HG02885 (cell line): ENCODE measurements around the gene SLC37A1.

Experiments used
- ATAC-seq: cut with Tn5 transposase; IDR thresholded peaks from one replicate; pipeline ENCODE4 v1.9.1; 2021; ENCODE audit warnings: mild to moderate bottlenecking; ENCODE audit not compliant: unreplicated experiment, poor library complexity

The SLC37A1 gene

DNA sequence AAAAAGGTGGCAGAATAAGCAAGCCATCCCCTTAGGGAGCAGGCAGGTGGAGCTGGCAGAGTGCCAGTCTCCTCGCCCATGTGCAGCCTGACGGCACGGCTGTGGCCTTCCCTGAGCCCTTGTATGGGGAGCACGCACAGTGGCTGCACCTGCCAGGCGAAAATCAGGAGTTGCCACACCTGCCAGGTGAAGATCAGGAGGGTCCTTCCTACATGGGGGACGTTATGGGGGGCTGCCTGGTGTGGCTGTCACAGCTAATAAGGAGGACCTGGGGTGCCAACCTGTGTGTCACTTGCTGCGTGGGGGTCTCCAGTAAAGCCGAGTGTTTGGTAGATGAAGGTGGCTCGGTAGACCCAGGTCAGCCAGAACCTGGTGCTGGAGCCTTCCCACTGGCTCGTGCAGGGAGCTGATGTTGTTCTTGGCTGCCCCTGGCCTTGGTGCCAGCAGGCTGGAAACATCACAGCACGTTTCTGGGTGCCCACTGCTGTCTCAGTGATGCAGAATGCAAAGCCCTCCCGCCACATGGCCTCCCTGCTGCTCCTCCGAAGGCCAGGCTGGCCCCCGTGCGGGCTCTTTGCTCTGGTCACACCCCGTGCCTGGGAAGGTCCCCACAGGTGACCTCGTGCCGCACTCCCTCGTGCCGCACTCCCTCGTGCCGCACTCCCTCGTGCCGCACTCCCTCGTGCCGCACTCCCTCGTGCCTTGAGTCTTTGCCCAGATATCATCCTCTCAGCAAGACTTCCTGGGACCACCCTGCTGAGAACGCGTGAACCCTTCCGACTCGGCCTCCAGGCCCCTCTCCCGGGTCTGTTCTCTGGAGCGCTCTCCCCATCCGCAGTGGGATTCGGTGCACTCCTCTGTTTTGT lies 55.4 kb downstream of the SLC37A1 start:
- ATAC-seq = no peak

- ATAC-seq = no peak
These were observed 56.2 kb downstream of the SLC37A1 start for GRCh38 chr21:42569732-42570301.

DNA sequence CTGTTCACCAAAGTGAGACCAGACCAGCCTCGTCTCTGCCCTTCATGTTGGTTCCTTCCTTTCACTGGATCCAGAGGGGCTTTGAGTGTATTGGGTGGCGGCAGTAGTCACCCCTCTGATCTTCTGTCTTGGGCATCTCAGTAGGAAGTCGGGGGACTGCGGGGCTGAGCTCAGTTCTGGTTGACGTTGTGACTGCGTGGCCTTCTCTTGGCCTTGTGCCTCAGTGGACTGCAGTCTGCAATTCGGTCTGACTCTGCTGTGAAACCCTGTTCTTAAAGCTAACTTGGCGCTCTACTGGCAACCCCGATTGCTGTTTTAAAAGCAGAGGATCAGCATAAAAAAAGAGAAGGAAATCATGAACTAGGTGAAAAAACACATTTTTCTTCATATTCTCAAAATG lies 56.7 kb downstream of the SLC37A1 start:
- no peak for ATAC-seq

GRCh38 chr21:42570841-42571387 lies 57.3 kb downstream of the SLC37A1 start:
- ATAC-seq = no peak

GRCh38 chr21:42571391-42572150 lies 57.9 kb downstream of the SLC37A1 start:
- ATAC-seq = no peak

GRCh38 chr21:42572906-42573495 lies 59.3 kb downstream of the SLC37A1 start:
- ATAC-seq = no peak

- no peak for ATAC-seq
These were observed 60.8 kb downstream of the SLC37A1 start for GRCh38 chr21:42574234-42575027.

- ATAC-seq = no peak
These were observed 61.5 kb downstream of the SLC37A1 start for GRCh38 chr21:42575111-42575510.

DNA sequence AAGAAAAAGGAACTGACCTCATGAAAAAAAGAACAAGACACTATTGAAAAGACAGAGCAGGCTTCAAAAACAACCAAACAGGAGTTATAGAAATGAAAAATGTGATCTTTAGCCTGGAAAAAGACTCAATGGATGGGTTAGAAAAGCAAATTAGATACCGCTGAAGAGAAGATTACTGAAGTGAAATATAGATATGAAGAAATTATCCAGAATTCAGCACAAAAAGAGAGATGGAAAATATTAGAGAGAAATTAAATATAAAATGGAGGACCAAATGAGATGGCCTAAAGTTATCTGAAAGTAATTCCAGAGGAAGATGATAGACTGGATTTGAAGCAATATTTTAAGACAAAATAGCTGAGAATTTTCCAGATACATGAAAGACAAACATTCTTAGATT lies 63.0 kb downstream of the SLC37A1 start:
- no peak for ATAC-seq

DNA sequence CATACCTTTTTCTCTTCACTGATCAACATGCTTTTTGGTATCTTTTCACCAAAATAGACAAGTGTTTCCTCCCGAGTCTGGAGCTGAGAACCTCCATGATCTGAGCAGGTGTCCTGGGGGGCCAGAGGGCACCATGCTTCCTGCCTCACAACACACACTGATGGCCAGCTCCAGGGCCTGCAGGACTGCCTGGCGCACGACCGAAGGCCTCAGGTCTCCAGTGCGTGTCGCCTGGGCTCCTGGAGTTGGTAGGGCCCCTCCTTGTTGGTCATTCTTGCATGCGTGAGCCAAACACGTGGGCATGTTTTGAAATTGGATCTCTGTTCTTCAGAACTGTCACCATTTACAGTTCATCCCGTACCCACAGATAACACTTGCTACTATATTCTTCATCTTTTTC lies 64.4 kb downstream of the SLC37A1 start:
- ATAC-seq = no peak

GRCh38 chr21:42578761-42579415 lies 65.2 kb downstream of the SLC37A1 start:
- ATAC-seq = no peak

GRCh38 chr21:42579456-42580075 lies 65.9 kb downstream of the SLC37A1 start:
- no peak for ATAC-seq

DNA sequence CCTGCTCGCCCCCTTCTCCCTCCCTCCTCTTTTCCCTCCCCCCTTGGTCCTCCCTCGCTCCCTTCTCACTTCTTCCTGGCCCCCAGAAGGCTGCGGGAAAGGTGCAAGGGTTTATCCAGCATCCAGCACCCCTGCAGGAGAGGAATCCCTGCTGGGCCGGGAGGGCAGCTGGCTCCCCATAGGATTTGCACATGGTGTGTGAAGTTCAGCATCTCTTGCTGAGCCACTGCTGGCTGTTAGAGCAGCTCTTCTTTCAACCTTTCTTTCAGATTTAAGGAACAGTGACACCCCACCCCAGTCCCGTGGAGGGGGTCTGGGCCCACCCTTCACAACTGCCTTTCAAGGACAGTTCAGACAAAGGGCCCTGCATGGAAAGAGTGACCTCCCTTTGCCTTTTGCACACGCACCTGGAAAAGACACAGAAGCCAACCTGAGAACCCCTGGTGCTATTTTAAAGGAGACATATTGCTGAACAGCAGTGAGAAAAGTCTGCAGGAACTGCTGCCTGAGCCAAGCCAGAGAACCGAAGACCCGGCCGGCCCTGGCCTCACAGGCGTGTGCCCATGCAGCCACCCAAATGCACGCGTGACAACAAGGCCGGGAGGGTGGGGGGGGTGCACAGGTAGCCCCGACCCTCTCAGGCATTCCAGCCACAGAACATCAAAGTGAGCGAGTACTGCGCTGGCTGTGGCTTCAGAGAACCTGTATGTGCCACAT lies 66.6 kb downstream of the SLC37A1 start:
- ATAC-seq = no peak

GRCh38 chr21:42580793-42581321 lies 67.2 kb downstream of the SLC37A1 start:
- no peak for ATAC-seq

- ATAC-seq = no peak
These were observed 67.8 kb downstream of the SLC37A1 start for GRCh38 chr21:42581336-42581992.

- no peak for ATAC-seq
These were observed 68.5 kb downstream of the SLC37A1 start for GRCh38 chr21:42581993-42582786.
